ENCODE results near the gene PLXNA4.

GRCh38 chr7:132100981-132101380 lies 475.3 kb downstream of the PLXNA4 start:
- TF ChIP-seq, protein P1, sequence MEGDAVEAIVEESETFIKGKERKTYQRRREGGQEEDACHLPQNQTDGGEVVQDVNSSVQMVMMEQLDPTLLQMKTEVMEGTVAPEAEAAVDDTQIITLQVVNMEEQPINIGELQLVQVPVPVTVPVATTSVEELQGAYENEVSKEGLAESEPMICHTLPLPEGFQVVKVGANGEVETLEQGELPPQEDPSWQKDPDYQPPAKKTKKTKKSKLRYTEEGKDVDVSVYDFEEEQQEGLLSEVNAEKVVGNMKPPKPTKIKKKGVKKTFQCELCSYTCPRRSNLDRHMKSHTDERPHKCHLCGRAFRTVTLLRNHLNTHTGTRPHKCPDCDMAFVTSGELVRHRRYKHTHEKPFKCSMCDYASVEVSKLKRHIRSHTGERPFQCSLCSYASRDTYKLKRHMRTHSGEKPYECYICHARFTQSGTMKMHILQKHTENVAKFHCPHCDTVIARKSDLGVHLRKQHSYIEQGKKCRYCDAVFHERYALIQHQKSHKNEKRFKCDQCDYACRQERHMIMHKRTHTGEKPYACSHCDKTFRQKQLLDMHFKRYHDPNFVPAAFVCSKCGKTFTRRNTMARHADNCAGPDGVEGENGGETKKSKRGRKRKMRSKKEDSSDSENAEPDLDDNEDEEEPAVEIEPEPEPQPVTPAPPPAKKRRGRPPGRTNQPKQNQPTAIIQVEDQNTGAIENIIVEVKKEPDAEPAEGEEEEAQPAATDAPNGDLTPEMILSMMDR (IDR thresholded peaks at IDR 0.05), result no peak
- no peak for TF ChIP-seq POLR2AphosphoS5 (IDR thresholded peaks at IDR 0.05; ENCODE audit: low read depth, low read length)
- TF ChIP-seq, protein P2, sequence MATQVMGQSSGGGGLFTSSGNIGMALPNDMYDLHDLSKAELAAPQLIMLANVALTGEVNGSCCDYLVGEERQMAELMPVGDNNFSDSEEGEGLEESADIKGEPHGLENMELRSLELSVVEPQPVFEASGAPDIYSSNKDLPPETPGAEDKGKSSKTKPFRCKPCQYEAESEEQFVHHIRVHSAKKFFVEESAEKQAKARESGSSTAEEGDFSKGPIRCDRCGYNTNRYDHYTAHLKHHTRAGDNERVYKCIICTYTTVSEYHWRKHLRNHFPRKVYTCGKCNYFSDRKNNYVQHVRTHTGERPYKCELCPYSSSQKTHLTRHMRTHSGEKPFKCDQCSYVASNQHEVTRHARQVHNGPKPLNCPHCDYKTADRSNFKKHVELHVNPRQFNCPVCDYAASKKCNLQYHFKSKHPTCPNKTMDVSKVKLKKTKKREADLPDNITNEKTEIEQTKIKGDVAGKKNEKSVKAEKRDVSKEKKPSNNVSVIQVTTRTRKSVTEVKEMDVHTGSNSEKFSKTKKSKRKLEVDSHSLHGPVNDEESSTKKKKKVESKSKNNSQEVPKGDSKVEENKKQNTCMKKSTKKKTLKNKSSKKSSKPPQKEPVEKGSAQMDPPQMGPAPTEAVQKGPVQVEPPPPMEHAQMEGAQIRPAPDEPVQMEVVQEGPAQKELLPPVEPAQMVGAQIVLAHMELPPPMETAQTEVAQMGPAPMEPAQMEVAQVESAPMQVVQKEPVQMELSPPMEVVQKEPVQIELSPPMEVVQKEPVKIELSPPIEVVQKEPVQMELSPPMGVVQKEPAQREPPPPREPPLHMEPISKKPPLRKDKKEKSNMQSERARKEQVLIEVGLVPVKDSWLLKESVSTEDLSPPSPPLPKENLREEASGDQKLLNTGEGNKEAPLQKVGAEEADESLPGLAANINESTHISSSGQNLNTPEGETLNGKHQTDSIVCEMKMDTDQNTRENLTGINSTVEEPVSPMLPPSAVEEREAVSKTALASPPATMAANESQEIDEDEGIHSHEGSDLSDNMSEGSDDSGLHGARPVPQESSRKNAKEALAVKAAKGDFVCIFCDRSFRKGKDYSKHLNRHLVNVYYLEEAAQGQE (IDR thresholded peaks at IDR 0.05; ENCODE audit: insufficient read depth in 1 of 2, low read depth in 2 of 2, low read length in 1 of 2), result no peak

All from Panc1 (cell line).